ENCODE results near the gene PEX5L.

The PEX5L gene

DNA sequence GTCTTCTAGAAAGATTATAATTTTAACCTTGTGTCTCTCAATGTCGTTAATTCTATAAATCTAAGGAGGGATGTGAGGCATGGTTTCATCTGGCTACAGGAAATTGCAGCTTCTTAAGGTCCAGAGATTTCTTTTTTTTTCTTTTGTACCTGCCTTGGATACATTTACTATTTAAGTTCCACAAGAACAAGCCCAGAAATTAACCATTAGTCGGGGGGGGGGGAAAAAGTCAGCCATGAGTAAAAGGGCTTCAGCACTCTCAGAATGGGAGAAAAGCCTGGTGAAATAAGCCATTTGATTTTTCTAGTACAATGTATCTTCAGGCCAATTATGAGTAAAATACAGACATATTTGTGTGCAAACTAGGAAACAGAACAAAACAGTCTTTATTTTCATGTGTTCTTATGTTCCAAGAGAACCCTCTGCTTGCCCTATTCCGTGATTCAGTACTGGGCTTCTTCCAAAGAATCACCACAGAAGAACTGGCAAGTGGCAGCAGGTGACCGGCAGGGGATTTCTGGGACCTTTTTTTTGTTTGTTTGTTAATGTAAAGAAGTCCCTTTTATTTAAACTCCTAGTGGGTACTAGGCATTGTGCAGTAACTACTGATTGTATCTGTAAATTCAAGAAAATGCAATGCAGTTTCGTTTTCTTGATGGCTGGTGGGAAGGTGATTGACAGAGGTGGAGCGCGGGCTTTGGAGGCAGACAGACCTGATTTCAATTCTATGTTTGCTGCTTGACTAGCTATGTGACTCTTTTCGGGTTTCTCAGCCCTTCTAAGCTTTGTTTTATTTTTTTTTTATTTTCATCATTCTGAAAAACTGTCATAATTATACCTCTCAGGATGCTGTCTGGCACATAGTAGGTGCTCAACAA, 82.5 kb downstream of the PEX5L start:
- DNase-seq: no peak

DNA sequence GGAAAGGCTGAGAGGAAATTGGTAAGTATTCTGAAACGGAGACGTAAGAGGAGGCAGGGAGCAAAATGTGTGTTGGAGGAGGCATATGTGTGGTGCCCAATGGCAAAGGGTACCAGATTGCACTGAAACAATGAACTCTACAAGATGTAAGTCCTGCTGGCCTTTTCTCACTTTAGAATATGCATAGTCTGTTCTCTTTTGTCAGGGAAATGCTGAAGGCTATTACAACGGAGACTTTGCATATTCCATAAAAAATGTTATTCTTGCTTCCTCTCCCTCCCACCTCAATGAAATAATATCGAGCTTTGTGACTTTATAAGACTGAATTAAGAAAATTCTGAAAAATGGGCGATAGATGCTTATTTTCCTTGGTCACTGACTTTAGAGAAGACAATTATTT, 85.9 kb downstream of the PEX5L start:
- no peak for DNase-seq

DNA sequence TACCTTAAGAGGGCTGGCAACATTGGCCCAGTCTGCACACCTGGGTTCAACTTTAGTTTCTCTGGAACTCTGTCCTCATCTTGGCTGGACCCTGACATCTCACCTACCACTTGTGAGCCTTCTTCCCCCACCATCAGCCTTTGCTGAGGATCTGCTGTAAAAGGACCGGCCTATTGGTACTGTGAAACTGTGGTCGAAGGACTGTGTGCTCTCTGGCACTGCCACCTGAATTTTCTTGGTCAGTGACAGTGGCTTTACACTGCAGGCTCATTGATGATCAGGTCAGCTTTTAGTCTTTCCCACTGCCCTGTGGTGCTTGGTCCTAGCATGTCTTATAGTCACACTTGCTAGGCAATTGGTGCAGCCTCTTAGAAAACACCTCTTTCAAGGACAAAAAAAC, 86.9 kb downstream of the PEX5L start:
- DNase-seq: no peak

DNA sequence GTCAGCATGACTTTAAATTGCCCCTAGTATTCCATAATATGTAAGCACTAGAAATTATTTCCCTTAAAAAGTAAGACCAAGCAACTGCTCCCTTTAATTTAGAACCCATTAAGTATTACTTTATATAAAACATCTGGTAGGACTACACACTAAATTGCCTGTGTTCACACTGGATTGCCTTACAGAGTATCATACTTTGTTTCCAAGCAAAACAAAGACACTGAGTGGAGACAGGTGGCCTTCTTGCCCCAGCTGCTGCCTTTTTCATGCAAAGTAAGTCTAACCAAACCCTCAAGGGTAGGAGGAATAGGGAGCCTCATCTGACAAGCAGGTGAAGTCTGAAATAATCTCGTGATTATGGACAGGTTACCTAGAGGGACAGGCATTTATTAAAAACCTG, 87.3 kb downstream of the PEX5L start:
- DNase-seq: no peak

DNA sequence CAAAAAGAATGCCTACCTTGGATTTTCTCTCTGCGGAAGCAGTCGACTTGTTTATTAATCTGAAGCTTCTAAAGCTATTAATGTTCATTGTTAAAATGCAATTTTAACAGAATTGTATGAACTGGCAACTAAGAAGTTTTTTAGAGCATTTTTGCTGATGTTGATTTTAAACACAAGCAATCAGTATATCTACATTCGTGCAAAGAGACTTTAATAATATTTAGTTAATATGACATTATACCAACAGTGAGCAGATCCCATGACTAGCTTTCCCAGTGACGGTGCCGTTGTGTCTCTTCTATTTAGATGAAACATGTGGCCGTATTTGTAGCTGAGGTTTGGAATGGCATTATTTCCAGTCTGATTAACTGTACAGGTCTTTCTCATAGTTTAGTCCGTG, 88.0 kb downstream of the PEX5L start:
- DNase-seq: no peak

DNA sequence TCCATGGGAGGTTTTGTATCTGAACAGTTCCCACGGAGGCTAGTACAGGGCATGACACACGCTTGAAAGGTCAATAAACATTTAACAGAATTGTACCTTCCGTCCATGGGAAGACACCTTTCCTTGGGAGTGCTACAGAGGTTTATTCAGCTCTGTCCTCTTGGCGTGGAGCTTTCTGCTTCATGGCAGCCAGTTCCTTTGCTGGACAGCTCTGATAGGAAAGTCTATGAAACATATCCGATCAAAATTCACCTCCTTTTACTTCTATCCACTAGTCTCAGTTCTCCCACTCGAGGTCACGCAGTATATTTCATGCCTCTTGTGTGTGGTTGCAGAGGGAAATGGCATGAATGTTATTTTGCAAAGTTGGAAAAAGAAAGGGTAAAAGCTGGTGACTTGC, 91.2 kb downstream of the PEX5L start:
- no peak for DNase-seq

DNA sequence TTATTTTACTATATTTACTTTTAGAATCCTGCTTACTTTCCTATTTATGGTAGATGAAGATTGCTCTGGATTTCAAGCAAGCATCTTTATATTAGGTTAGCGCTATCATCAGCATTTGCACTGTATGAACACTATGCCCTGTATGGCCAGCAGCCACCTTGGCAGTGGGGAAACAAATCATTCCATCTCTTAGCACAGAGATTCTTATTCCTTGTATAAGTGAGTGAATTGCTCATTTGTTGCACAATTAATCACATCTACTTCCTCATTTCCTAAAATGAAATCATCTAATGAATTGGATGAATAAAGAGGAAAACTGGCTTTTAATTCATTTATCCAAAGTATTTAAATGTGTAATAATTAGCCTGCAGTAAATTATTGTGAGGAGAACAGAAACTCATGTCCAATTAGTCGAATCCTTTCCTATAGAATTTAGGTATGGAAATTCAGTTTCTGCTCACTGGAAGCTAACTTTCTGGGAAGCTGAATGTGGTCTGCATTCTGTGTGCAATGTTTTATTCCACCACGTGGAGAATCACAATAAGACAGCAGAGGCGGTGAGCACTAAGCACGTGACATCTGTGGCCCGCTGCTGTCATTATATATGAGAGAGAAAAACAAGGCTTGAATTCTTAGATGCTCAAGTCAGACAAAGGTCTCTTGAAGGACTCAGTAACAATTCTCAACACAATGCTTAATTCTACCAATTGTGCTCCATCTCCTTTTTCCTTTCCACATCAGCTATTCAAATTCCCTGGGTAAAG, 93.4 kb downstream of the PEX5L start:
- no peak for DNase-seq

DNA sequence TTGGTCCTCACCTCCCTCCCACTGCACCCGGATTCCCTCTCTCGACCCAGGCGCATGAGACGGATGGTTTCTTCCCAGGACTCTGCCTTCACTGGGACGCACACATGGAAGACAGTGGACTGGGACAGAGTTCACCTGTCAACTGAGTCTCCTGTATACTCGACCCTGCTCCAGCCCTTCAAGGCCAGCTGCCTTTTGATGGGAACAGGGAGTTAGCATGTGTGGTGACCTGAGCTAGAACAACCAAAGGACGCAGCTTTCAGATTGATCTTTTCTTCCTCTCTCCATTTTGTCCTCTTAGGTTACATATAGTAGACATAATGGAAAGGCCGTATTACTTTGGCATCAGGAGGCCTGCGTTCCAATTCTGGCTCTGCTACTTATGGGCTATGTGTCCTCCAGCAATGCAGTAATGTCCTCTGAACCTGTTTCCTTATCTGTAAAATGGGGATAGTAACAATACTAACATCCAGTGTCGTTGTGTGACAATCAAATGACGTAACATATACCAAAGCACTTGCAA, 94.1 kb downstream of the PEX5L start:
- no peak for DNase-seq

DNA sequence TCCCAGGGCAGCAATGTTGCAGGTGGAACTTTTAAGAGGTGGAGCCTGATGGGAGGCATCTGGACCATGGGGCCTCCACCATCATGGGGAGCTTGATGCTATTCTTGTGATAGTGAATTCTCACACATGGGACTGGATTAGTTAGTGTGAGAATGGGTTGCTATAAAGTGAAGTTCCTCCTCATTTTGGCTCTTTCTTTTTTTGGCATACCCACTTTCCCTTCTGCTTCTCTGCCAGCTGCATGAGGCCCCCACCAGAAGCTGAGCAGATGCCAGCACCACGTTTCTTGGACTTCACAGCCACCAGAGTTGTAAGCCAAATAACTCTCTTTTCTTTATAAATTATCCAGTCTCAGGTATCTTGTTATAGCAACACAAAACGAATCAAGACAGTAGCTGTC, 101.0 kb downstream of the PEX5L start:
- DNase-seq: no peak

DNA sequence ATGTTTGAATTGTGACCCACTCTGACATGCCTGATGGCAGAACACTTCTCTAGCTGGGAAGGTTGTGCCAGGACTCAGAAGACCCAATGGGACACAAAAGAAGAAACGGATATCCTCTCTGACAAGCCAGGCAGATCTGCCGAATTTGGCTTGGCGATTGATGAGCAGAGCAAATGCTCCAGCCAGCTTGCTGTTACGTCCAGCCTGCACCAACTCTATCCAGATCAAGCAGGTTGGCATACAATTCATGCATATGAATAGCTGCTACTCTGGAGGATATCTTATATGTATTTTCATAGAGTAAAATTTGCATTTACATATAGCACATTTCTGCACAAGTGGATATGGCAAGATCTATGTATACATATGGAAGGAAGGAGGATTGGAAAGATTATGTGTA, 102.8 kb downstream of the PEX5L start:
- DNase-seq: no peak

DNA sequence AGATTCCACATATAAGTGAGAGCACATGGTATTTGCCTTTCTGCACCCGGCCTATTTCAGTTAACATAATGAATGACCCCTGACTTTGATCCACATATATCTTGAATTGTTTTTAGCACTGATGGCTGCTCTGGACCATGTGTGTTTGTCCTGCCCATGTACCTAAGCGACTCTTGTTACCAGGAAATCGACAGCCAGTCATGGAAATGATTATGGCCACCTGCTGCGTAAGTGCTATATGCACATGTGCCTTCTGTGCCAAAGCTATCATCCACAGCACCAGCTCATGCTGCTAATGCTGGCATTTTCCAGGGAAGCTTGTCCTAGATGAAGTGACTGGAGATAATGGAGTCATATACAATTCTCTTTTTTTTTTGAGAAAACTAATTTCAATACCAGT, 103.7 kb downstream of the PEX5L start:
- DNase-seq: no peak

DNA sequence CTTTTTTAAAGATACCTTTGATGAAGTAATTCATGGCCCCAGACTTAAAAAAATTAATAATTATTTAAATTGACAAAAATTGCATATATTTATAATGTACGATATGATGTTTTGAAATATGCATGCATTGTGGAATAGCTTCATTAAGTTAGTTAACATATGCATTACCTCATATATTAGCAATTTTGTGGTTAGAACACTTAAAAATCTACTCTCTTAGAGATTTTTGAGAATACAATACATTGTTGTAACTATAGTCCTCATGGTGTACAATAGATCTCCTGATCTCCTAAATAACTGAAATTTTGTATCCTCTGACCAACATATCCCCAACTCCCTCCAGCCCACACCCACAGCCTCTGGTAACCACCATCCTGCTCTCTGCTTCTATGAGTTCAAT, 104.1 kb downstream of the PEX5L start:
- no peak for DNase-seq

DNA sequence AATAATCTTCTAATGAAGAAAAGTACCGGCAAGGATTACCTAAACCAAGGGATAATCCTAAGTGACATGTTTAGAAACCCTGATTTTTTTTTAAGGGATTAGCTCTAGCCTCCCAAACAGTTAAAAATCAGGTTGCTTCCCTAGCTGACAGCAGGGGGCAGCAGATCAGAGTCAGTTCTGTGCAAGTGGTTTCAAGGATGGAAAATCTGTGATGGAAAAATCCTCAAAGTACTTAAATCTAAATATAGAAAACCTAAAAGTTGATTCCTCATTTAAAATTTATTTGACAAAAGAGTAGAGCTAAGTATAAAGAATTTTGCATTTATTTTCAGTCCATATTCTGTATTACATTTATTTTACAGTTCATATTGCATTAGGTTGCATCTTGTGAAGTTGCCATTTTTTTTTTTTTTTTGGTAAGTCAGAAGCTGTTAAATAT, 107.6 kb downstream of the PEX5L start:
- DNase-seq: peak; percentile 61

DNA sequence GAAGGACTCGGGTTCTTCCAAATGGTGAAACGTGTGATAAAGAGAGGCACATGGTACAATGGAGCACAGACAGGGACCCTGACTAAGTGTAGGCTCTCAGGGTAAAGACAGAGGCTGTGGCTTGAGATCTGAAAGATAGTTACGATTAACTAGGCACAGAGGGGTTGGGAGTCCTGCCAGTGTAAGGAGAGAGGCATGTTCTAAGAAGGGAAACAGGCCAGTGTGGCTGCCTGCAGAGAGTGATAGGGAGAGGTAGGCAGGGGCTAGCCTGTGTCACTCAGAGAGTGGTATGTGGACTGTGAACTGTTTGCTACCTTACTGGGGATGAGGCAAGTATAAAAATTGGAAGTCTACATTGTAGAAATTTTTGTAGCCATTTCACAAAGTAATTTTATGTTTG, 109.5 kb downstream of the PEX5L start:
- DNase-seq: no peak

DNA sequence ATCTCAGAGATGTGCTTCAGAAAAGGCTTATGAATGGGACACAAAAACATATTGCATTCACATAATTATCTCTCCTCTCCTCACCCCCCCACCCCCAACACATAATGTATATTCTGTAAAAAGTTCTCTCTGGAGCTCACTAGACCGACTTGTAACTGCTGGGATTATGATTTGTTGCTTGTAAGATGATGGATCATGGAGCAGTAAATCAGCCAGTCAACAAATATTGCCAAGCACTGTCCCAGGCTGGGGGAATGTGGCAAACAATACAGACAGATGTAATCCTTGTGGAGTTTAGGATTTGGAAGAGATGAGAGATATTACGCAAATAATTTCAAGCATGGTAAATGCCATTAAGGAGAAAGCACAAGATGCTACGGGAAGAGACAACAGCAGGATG, 114.8 kb downstream of the PEX5L start:
- no peak for DNase-seq

DNA sequence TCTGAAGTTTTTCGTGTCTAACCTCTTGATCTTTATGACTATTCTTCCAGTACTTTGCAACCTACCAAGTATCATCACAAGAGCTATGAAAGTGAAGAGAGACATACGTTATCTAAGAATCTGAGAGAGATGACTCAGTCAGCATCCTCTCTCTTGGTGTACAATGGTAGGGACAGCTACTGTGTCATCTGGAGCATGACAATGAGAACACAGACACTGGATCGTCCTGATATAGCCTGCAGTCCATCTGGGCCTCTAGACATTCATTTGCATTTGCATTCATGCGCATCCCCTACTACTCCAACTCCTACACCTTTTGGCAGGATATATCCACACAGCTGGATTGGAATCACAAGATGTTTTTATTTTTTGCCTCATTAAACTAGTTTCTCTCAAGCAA, 115.2 kb downstream of the PEX5L start:
- DNase-seq: no peak

DNA sequence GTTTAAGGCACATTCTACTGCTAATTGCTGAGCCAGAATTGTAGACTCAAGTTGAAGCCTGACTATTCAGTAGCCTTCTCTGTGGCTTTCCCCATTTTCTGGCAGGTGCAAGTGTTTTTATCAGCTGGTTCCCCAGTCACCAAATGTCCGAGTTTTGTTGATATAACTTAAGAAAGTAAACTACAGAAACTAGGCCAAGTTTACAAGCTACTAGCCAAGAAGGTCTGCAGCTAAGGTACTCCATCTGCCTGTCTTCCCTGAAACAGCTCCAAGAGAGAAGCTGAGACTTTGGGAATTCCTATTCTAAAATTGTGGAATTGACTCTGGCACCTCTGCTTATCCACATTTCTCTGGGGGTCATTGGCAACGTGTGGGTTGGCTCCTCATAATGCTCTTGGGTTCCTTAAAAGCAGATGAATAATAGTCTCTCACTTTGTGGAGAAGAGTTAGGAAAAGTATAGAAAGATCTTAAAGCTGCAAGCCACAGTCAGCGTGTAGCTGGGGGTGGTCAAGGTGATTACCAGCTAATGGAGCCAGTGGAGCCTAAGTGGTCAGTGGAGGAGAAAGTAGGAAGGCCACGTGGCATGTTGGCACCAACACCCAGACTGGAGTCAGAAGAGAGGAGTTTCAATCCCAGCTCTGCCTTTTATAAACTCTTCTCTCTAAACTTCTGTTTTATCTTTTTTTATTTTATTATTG, 128.8 kb downstream of the PEX5L start:
- no peak for DNase-seq

DNA sequence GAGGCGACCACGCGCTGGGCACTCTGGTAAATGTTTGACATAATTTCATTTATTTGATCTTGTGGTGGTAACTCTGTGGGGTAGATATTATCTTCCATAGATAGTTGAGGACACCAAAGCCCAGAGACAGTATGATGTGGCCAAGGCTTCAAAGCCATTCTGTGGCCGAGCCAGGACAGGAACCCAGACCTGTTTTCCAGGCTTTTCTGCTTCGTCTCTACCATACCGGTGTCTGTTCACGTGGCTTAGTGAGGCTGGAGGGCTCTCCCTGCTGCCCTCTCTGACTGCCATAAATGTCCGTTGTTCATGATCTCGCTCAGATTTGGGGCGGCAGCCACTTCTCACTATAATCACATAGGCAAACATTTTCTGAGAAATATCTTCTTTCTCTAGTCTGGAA, 134.7 kb downstream of the PEX5L start:
- DNase-seq: no peak

DNA sequence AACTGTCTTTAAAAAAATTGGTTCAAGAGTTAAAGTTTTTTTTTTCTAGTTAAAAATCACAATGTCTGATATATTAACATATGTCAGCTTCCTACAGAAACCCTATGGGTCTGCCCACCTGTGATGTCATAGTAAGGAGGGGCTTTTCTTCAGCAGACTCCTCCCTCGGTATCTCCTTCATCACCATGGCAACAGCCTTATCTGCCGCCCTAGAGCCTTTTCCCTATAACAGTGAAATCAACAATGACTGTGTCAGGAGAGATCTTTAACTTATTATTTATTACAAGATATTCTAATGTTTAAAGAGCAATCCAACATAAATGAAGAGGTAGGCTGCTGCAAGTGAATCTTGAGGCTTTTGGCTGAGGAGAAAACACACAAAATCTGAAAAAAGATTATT, 138.7 kb downstream of the PEX5L start:
- no peak for DNase-seq

DNA sequence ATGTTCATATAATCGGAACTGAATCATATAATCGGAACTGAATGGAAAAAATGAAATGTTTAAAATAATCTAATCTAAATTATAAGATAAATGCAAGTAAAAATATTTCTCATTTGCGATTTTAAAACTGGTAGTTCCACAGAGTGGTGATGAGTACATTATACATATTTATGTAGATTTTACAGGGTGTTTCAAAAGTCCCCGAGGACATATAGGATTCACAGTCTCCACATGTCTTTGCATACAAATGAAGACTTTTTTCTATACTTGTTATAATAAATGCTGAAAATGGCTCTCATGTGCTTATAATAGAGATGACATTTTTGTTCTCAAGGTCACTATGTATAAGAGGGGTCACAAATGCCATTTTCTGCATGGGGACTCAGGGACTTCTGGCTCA, 139.5 kb downstream of the PEX5L start:
- DNase-seq: no peak

DNA sequence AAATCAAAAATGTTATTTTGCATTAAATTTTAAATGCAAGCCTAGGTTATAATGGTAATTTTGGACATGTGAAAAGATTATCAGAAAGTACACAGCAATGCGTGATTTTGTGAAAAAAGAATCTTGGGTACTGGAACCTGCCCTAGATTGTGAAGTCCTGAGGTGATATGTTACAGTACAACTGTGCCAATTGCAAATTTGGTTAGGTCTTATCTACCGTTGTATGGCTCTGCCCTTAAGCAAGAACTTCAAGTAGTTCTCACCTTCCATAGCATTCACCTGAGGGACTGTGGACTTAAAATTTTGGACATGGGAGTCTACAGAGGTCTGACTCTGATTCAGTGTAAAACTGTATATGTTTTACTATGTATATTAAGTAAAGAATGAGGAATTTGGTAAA, 140.2 kb downstream of the PEX5L start:
- no peak for DNase-seq

DNA sequence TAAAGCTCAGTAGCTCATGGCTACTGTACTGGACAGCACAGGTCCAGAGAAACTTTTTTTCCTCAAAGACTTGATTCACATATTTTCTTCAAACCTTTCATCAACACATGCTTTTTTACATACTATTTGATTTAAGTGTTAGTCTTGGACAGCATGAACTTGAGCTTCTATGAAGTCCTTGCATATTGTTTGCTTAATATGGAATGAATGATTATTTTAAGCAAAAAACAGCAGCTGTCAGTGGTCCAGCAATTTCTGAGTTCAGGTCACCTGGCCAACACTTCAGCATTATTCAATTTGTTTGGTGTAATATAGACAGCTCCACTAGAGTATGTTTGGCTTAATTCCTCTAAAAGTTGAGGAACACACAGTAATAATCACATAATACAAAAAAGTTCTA, 141.4 kb downstream of the PEX5L start:
- no peak for DNase-seq

DNA sequence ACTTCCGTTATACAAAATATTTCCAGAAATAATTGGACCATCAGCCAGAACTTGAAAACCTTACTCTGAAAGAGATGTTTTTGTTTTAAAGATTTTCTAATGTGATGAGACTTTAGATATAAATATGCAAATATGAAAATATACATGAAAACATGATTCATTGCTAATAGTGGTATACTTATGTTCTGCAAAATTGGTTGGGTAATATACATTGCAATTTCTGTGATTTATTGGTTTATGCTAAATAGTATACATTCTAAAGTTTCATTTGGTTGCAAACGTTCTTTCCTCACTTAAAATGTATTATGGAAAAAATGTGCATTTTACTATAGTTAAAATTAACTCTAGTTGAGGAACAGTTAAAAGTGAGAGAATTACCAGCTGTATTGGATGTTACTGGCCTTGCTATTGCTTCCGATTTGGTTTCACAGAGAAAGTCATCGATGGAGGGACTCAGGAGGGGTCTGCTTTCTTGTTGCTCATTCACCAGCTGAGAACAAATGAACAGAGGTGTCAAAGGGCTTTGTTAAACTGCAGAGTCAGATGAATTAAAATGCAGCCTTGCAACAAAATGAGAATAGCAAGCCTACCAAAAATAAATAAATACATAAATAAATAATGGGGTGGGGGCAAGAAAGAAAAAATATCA, 149.3 kb downstream of the PEX5L start:
- no peak for DNase-seq
